NCI-H510A treated with DMSO at 0.1 percent for 48 hours (cell line): ENCODE data around the gene SMIM10L2A.
"Not testable (repeated sequence)": the region's sequence is repeated elsewhere in the genome, so short reads cannot be mapped to it uniquely, and the experiment has no call there.

ENCODE experiments used
- DNase-seq: peaks from one replicate; lab custom pipeline; 2025; lab: John Stamatoyannopoulos, UW

Gene SMIM10L2A

DNA sequence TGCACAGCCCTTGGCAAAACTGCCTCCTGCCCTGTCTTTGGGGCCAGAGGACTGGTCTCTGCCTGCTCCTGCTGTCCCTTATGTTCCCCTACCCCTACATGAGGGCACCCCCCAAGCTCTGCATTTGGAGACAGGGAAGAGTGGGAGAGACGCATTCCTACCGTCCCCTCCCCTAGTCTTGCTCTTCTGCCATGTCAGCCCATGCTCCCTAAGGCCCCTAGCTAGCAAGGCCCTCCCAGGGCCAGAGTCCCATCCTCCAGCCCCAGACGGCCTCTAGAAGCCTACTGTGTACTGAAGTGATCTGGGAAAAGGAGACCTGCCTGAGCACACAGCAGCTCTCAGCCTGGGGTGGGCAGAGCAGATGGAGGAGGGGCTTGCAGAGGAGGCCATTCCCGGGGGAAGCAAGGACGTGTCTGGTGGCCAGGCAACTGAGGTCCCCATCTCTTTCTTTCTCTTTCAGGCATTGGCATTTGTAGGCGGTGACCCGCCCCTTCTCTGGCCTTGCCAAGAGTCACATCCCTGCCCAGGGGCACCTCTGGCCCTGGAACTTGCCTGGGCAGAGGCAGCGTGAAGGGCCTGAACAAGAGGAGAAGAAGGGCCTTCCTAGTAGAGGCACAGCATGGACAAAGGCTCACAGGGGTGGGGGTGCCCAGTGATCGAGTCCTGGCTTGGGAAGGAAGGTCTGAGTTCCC is 1.6 kb downstream of the SMIM10L2A start:
- not testable (repeated sequence) for DNase-seq

DNA sequence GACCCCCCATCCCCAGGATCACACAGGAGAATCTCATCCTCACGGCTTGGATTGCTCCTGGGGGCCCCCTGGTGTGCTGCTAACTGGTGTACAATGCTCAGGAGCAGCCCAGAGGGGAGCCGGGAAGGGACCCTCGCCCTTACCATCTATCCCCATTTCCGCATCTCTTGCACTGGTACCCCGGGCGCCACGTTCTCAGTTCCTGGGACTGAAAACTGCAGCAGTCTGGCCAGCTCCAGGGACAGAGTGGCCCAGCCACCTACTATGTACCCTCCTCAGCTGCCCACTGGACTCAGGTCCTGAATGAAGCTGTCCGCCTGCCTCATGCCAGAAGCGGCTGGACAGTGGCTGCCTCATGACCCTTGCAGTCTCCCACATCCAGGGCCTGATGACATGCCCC is 2.7 kb downstream of the SMIM10L2A start:
- DNase-seq: no peak

DNA sequence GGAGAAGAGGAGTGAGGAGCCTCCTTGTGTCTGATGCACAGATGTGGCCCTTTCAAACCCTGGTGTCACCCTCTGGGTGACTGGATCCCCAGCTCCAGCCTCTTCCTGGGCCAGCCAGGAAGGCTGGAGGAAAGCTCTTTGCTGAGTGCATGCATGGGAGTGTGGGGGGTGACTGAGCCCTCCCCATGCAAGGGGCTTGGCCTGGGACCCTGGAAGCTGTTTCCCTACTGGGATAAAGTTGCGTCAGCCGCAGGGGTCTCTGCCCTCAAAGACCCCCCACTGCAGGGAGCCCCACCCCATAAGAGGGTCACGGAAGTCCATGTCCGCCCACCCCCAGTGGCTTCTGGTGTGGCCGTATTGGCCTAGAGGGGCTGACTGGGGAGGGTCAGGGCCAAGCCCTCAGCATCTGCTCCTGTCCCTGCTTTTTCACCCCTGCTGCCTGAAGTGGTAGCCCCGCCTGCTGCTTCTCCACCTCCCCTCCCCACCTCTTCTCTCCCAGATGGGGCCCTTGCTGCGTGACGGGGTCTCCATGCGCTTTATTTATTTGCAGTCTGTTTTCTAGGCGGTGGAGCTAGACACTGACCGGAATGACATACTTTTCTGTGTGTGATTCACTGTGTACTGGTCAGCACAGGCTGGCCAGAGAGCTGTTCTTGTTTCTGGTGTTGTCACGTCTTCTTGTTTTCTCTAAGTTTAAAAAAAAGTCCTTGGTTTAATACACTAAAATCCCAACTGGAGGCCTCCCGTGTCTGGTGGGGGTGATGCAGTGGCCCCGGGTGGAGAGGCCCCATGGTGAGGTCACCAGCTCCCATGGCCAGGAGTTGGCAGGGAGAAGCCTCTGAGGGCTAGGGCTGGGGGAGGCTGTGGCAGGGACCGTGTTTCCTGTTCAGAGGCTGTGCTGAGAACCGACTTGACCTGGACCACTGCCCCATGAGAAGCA is 3.6 kb downstream of the SMIM10L2A start:
- DNase-seq: no peak

DNA sequence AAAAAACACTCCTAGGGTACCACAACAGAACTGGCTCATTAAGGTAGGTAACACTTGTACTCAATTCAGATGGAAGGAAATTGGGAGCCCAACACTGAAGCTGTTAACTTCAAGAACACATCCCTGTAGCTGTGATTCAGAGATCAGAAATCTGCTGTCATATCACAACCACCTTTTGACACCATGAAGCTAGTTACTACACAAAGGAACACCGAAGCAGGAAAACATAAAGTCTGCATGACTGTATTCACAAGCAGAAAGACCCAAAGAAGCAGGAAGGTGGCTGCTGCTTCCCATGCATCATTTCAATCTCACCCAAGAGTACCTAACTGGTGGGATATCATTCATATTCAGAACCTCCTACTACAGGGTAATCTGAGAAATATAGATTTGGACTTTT is 7.7 kb downstream of the SMIM10L2A start:
- DNase-seq: no peak

DNA sequence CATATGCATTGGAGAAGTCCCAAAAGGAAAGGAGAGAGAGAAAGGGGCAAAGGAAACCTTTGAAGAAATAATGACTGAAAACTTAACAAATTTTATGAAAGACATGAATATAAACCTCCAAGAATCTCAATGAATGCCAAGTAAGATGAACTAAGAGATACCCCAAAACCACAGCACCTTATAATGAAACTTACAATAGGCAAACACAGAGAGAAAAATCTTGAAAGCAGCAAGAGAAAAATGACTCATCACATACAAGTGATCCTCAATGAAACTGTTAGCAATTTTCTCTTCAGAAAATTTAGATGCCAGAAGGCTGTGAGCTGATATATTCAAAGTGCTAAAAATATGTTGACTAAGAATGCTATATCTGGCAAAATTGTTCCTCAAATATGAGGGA is 10.1 kb downstream of the SMIM10L2A start:
- no peak for DNase-seq

DNA sequence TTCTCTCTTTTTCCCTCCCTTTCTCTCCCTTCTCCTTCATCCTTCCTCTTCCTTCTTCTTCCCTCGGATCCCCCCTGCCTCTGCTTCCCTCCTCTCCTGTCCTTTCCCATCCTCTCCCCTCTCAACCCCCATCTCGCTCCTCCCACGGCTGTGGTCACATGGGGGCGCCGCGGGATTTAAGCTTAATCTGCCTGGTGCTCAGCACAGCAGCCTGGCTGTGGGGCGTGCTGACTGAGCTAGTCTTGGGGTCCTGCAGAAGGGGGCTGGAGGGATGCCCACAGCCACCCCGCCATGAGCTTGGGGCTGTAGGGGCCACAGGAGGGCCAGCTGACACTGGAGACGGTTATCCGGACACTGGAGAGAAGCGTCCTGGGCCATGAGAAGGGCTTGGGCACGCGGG is 10.7 kb downstream of the SMIM10L2A start:
- DNase-seq: no peak

DNA sequence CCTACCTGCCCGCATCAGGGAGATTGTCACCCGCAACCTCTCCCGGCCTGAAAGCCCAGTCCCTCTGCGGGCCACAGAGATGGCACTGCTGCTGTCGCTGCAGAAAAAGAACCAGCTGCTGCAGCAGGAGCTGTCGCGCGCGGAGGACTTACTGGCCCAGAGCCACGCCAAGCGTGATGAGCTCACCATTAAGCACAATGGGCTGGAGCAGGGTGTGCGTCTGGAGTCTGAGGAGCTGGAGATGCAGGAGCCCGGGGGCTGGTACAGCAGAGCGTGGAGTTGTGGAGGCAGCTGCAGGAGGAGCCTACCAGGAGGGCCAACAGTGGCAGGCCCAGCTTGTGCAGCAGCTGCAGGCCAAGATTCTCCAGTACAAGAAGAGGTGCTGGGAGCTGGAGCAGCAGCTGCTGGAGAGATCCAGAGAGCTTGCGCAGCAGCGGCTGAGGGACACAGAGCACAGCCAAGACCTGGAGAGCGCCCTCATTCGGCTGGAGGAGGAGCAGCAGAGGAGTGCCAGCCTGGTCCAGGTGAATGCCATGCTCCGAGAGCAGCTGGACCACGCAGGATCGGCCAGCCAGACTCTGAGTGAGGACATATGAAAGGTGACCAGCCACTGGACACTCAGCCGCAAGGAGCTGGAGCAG is 11.3 kb downstream of the SMIM10L2A start:
- DNase-seq: no peak

DNA sequence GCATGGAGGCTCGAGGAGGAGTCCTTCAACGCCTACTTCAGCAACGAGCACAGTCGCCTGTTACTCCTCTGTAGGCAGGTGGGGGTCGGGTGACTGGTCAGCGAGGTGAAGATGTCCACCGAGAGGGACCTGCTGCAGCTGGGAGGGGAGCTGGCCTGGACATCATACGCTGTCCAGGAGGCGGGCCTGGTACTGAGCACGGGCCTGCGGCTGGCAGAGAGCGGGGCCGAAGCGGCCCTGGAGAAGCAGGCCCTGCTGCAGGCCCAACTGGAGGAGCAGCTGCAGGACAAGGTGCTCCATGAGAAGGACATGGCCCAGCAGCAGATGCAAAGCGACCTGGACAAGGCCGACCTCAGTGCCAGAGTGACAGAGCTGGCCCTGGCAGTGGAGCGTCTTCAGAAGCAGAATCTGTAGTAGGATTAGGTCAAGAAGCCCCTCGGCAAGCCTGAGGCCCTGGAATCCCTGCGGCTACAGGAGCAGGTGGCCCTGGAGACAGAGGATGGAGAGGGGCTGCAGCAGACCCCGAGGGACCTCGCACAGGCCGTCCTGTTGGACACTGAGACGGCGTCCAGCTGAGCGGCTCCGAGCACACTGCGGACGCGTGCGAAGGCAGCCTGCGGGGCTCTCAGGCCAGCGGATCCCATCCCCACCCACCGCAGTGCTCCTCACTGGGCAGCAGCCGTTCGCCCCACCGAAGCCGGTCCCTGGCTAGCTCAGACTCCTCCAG is 11.9 kb downstream of the SMIM10L2A start:
- DNase-seq: no peak

DNA sequence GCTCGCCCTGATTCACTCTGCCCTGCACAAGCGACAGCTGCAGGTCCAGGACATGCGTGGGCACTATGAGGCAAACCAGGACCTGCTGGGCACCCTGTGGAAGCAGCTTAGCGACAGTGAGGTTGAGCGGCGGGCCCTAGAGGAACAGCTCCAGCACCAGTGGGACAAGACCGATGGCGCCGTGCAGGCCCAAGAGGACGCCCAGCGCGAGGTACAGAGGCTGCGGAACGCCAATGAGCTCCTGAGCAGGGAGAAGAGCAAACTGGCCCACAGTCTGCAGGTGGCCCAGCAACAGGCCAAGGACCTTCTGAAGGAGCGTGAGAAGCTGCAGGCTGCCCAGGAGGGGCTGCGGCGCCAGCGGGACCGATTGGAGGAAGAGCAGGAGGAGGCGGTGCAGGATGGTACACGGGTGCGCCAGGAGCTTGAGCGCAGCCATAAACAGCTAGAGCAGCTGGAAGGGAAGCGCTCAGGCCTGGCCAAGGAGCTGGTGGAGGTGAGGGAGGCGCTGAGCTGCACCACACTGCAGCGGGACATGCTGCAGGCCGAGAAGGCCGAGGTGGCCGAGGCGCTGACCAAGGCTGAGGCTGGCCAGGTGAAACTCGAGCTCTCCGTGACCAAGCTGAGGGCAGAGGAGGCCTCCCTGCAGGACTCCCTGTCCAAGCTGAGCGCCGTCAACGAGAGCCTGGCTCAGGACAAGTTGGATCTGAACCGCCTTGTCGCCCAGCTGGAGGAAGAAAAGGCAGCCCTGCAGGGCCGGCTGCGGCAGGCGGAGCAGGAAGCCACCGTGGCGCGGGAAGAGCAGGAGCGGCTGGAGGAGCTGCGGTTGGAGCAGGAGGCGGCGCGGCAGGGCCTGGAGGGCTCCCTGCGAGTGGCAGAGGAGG is 12.8 kb downstream of the SMIM10L2A start:
- no peak for DNase-seq

DNA sequence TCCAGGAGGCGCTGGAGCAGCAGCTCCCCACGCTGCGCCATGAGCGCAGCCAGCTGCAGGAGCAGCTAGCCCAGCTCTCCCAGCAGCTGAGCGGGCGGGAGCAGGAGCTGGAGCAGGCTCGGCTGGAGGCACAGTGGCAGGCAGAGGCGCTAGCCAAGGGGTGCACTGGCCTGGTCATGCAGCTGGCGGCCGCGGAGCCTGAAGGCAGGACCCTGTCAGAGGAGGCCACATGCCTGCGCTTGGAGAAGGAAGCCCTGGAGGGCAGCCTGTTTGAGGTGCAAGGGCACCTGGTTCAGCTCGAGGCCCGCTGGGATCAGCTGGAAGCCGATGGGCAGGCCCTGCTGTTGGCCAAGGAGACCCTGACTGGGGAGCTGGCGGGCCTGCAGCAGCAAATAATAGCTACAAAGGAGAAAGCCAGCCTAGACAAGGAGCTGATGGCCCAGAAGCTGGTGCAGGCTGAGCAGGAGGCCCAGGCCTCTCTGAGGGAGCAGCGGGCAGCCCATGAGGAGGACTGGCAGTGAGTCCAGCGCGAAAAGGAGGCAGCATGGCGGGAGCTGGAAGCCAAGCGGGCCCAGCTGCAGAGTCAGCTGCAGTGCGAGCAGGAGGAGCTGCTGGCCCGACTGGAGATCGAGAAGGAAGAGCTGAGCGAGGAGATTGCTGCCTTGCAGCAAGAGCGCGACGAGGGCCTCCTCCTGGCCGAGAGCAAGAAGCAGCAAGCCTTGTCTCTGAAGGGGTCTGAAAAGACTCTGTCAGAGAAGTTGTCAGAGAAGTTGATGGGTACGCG is 13.6 kb downstream of the SMIM10L2A start:
- DNase-seq: no peak

DNA sequence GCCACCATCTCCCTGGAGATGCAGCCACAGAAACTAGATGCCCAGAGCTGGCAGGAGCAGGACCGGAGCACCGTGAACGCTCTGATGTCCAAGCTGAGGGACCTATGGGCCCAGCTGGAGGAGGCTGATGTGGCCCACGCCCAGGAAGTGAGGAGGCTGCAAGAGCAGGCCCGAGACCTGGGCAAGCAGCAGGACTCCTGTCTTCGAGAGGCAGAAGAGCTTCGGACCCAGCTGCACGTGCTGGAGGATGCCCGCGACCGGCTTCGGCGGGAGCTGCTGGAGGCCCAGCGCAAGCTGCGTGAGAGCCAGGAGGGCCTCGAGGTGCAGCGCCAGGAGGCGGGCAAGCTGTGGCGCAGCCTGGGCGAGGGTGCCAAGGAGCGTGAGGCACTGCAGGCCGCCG is 14.2 kb downstream of the SMIM10L2A start:
- DNase-seq: no peak

DNA sequence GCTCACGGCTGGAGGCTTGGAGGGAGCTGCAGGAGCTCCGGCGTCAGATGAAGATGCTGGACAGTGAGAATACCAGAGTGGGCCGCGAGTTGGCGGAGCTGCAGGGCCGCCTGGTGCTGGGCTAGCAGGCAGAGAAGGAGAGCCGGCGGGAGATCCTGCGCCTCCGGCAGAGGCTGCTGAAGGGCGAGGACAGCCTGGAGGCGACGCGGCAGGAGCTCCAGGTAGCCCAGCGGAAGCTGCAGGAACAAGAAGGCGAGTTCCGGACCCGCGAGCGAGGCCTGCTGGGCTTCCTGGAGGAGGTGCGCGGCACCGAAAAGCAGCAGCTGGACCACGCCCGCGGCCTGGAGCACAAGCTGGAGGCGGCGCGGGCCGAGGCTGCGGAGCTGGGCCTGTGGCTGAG is 14.7 kb downstream of the SMIM10L2A start:
- no peak for DNase-seq

DNA sequence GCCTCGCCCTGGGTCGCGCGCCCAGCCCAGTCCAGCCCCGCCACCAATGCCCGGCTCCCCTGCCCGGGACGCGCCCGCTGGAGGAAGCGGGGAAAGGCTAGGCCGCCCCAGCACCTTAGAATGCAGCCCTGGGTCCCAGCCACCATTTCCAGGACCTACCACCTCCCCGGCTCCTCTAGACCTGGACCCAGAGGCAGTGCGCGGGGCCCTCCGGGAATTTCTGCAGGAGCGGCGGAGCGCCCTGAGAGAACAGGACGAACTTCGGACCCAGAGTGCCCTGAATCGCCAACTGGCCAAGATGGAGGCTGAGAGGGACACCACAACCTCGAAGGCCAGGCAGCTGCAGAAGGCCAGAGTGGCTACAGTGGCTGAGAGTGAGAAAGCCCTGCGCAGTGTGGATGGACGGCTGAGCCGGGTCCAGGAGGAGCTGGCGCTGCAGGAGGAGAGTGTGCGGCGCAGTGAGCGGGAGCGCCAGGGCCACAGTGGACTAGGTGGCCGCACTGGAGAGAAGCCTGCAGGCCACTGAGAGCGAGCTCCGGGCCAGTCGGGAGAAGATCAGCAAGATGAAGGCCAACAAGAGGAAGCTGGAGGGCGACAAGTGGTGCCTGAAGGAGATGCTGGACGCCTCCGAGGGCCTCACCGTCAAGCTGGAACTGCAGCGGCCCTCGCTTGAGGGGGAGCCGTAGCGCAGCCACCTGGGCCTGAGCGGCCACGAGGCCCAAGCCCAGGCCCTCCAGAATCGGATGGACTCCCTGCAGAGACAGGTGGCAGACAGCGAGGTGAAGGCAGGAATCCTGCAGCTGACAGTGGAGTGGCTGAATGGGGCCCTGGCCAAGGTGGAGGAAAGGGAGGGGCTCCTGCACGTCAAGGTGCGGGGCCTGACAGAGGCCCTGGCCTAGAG is 15.5 kb downstream of the SMIM10L2A start:
- no peak for DNase-seq

DNA sequence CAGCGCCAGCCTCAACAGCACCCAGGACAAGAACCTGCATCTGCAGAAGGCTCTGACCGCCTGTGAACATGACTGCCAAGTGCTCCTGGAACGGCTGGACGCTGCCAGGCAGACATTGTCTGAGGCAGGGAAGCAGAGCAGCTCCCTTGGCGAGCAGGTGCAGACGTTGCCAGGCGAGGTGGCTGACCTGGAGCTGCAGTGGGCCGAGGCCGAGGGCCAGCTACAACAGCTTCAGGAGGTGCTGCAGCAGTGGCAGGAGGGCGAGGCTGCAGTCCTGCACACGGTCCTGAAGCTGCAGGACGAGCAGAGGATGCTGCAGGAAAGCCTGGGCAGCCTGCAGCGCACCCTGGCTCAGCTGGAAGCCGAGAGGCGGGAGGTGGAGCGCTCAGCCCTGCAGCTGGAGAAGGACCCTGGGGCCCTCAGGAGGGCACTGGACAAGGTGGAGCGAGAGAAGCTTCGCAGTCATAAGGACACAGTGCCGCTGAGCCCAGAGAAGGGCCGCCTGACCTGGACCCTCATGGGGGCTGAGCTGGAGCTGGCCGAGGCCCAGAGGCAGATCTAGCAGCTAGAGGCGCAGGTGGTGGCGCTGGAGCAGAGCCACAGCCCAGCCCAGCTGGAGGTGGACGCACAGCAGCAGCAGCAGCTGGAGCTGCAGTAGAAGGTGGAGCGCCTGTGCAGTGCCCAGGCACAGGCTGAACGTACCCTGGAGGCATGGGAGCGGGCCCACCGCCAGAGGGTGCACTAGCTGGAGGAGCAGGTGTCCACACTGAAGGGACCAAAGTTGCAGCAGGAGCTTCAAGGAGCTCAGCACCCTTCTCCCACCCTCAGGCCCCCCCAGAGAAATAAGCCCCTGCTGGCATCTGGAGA is 16.4 kb downstream of the SMIM10L2A start:
- no peak for DNase-seq

DNA sequence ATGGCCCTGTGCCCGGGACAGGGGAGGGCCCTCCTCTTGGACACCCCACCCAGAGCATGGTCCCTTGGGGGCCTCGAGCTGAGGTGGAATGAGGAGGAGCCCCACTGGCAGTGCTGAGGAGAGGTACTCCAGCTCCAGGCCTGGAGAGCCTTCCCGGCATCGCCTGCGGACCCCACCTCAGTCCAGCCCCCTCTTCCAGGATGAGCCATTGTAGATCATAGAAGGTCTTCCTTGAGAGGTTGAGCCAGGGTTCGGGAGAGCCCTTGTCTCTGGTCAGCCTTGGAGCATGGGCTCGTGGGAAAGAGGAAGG is 16.9 kb downstream of the SMIM10L2A start:
- DNase-seq: no peak

DNA sequence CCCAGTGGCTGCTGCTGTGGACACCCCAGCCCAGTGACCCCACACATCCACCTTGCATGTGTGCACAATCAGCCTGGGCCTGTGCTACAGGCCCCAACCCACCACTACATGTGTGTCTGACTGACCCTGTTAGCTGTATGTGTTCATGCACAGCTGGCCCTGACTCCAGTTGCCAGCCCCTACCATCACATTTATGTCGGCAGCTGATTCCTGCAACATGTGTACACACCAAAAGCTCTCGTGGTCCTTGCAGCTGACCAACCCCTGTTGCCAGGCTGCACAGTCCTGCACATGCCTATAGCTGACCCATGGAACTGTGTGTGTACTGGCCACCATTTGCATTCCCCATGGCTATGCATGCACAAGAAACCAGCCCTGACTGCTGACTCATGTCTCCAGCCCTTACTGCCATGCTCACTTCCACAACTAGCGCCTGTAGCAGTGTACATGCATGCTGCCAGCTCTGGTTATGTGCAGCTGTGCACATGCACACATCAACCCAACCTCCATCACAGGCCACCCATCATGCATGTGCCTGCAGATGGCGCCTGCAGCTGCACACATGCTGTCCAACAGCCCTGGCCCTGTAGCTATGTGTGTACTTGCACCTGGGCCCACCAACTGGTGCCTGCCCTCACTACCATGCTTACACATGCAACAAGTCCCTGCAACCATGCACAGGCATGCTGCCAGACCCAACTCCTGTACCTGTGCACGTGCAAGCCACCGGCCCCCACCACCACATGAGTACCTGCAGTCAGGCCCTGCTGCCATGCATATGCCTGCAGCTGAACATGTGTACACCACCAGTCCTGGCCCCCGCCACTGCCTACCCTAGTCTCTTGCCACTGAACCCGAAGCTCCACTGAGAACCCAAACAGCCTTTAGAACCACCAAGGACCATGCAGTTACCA is 28.1 kb downstream of the SMIM10L2A start:
- no peak for DNase-seq

DNA sequence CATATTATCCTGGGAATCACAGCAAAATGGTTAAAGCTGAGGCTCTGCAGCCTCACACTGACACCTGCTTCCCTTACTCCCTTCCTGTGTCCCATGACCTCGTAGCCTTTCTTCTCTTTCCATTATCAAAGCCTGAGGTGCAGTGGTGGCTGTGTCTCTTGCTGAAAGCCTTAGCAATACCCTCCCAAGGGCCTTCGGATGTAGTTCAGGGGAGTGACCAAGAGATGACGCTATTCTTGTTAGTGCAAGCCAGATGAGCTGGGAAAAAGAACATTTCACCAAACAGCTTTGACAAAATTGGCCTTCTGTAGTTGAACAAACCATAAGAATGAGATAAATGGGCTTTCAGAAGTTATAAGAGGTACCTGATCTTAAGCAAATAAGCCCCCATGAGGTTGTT is 31.6 kb downstream of the SMIM10L2A start:
- no peak for DNase-seq
